Measurements from ENCODE around the gene TNFRSF17.
"Not testable (repeated sequence)": the region's sequence is repeated elsewhere in the genome, so short reads cannot be mapped to it uniquely, and the experiment has no call there.

TNFRSF17 gene

DNA sequence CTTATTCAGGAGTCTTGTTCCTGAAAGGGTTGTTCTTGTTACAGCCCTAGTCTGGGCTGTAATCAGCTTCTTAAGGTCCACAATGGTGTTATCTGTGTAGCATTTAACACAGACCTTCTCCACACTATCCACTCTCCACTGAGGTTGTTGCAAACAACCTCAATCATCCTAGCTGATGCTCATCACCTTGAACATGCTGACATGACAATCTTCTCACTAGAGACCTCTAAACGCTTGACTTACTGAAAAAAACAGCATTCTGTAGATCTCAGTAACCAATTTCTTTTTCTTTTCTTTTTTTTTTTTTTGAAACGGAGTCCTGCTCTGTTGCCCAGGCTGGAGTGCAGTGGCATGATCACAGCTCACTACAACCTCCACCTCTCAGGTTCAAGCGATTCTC lies 3.6 kb downstream of the TNFRSF17 start:
- H3K4me3 ChIP-seq (ENCODE audit: low read depth, low read length) = no peak overlapping the region

GRCh38 chr16:11970292-11970691 lies 5.3 kb downstream of the TNFRSF17 start:
- H3K4me3 ChIP-seq (ENCODE audit: low read depth, low read length) = not testable (repeated sequence)

DNA sequence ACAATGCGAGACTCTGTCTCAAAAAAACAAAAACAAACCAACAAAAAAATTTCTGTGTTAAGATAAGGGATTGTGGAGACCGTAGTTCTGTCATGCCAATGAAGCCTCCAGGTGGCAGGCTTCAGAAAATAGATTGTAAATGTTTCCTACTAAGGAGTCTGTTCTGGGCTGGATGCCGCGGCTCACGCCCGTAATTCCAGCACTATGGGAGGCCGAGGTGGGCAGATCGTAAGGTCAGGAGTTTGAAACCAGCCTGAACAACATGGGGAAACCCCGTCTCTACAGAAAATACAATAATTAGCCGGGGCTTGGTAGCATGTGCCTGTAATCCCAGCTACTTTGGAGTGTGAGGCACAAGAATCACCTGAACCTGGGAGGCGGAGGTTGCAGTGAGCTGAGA lies 7.1 kb downstream of the TNFRSF17 start:
- no peak overlapping the region for H3K4me3 ChIP-seq (ENCODE audit: low read depth, low read length)

DNA sequence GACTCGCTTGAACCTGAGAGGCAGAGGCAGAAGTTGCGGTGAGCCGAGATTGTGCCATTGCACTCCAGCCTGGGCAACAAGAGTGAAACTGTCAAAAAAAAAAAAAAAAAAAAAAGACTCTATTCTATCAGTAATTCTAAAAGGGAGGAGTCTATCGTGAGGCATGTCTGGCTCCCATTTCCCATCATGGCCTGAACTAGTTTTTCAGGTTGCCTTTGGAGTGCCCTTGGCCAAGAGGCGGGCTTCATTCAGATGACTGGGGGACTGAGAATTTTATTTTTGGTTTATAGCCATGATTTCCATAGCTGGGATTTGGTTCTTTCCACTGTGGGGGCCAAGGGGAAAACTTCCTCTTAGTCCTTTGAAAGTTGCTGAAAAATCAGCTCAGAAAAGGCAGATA lies 8.1 kb downstream of the TNFRSF17 start:
- H3K4me3 ChIP-seq (ENCODE audit: low read depth, low read length) = no peak overlapping the region

- H3K4me3 ChIP-seq (ENCODE audit: low read depth, low read length) = peak overlapping the region; percentile 71
Observed at GRCh38 chr16:11976850-11977375, 11.9 kb downstream of the TNFRSF17 start.

DNA sequence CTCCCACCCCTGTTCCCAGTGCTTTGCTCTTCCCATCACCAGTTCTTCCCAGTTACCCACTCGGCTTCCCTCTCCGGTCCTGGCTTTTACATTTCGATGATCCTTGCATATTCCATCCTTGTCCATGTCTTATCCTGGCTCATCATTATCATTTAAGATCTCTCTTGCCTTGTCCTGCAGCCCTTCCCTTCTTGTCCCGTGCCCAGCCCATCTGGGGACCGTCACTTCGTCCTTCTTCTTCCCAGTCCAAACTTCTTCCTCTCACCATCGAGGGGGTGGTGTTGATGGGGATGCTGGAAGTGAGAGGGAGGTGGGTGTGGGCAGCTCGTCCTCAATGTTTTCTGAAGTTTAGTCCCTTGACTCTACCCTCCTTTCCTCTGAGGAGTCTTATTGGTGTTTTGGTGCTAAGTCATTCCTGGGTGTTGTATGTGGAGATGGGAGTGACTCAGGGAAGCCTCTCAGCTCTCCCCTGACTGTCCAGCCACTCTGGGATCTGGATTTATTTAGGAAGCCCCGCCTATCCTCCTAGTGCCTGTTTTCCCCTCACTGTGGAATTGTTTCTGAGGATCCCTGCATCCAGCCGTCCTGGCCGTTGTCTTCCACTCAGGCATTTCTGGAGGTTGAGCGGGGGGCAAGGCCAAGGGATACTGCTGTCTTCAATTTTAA lies 12.5 kb downstream of the TNFRSF17 start:
- H3K4me3 ChIP-seq (ENCODE audit: low read depth, low read length) = peak overlapping the region; percentile 71

GRCh38 chr16:11978080-11978479 lies 13.1 kb downstream of the TNFRSF17 start:
- no peak overlapping the region for H3K4me3 ChIP-seq (ENCODE audit: low read depth, low read length)

DNA sequence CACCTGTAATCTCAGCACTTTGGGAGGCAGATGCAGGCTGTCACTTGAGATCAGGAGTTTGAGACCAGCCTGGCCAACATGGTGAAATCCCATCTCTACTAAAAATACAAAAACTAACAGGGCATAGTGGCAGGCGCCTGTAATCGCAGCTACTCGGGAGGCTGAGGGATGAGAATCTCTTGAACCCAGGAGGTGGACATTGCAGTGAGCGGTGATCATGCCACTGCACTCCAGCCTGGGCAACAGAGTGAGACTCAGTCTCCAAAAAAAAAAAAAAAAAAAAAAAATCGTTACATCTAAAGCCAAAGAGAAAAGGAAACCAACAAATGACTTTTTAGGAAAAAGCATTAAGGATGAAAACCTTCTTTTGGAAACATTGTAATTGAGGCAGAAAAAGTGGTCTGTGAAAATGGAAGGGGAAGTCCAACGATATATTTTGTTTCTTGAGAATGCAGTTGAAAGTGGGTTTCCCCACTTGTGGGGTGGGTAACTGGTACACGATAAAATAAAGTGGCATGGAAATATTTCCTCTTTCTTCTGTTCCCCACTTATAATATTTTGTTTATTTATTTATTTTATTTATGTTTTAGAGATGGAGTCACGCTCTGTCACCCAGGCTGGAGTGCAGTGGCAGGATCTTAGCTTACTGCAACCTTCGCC lies 14.1 kb downstream of the TNFRSF17 start:
- H3K4me3 ChIP-seq (ENCODE audit: low read depth, low read length) = no peak overlapping the region

DNA sequence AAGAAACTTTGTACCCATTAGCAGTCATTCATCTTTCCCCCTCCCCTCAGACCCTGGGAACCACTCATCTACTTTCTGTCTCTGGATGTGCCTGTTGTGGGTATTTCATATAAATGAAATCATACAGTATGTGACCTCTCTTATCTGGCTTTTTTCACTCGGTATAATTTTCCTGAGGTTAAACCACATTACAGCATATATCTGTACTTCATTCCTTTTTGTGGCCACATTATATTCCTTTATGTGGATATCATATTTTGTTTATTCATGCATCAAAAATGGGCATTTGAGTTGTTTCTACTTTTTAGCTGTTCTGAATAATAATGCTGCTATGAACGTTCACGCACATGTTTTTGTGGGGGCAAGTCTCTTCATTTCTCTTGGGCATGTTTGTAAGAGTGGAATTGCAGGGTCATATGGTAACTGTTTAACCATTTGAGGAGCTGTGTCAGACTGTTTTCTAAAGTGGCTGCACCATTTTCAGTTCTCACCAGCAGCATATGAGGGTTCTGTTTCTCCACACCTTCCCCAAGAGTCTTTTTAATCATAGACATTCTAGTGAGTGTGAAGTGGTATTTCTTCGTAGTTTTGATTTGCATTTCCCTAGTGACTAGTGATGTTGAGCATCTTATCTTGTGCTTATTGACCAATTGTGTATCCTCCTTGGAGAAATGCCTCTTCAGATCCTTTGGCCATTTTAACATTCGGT lies 15.3 kb downstream of the TNFRSF17 start:
- no peak overlapping the region for H3K4me3 ChIP-seq (ENCODE audit: low read depth, low read length)

DNA sequence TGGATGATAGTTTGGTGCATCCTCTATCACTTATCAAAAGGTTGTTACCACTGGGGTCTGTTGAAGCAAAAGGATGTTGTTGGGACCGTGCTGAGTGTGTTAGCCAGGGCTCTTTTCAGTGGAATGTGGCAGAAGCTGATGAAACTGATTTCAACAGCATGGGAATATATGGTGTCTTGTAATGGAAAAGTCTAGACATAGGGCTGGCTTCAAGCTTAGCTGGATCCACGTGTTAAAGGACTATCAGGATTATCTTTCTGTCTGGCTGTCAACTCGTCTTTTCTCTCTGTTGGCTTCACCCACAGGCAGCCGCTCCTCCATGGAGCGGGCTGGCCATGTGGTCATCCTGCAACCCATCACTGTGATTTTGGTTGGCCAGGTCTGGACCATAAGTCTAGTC lies 20.2 kb downstream of the TNFRSF17 start:
- no peak overlapping the region for H3K4me3 ChIP-seq (ENCODE audit: low read depth, low read length)

- H3K4me3 ChIP-seq (ENCODE audit: low read depth, low read length) = no peak overlapping the region
Observed at GRCh38 chr16:11986521-11987057, 21.6 kb downstream of the TNFRSF17 start.

GRCh38 chr16:11988258-11988978 lies 23.4 kb downstream of the TNFRSF17 start:
- no peak overlapping the region for H3K4me3 ChIP-seq (ENCODE audit: low read depth, low read length)

GRCh38 chr16:11990702-11991390 lies 25.8 kb downstream of the TNFRSF17 start:
- H3K4me3 ChIP-seq (ENCODE audit: low read depth, low read length) = no peak overlapping the region

- no peak overlapping the region for H3K4me3 ChIP-seq (ENCODE audit: low read depth, low read length)
Observed at GRCh38 chr16:11992008-11992584, 27.1 kb downstream of the TNFRSF17 start.

- no peak overlapping the region for H3K4me3 ChIP-seq (ENCODE audit: low read depth, low read length)
Observed at GRCh38 chr16:11992586-11993524, 27.8 kb downstream of the TNFRSF17 start.

GRCh38 chr16:11994143-11995119 lies 29.4 kb downstream of the TNFRSF17 start:
- H3K4me3 ChIP-seq (ENCODE audit: low read depth, low read length) = no peak overlapping the region

DNA sequence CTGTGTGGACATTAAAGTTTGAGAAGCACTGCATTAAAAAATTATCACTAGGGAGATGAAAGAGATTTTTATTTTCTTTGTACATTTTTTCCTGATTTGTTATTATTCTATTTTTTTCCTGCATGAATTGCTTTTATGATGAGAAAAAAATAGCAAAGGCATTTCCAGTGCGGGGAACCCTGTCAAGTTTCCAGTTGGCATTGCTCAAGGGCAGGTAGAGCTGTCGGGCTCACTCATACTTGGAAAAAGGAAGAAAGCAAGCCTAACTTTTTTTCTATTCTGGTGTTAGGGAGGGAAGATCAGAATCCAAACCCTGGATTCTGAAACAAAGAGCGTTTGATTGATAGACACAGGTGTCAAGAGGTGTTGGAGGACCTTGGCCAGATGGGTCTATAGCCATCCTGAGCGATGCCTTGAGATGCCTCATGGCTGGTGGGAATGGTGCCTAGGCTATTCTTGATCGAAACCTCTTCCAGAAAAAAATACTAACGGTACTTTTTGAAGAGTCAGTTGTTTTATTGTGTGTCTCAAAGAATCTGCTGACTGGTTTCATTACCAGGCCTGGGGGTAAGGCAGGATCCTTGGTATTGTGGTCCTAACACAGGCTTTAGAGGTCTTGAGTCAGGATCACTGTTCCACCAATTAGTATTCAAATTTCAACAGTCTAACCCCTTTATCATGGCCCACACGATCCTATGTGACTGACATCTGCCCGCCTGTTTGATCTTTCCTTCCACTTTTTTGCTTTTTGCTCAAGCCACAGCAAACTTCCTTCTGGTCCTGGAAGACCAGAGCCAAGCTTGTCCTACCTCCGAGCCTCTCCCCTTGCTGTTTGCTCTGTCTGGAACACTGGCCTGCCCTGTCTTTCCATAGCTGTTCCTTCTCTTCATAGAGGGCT lies 31.7 kb downstream of the TNFRSF17 start:
- no peak overlapping the region for H3K4me3 ChIP-seq (ENCODE audit: low read depth, low read length)
